ENCODE results near the gene ADAMTS19.

GRCh38 chr5:129508606-129509005 is 48.5 kb downstream of the ADAMTS19 start:
- TF ChIP-seq EP300 (IDR thresholded peaks at IDR 0.05; ENCODE audit: borderline replicate concordance) (no peak), TAF1 (IDR thresholded peaks at IDR 0.05; ENCODE audit: low read depth) (no peak)
